Cardiac muscle cell (in vitro differentiated cells and primary cell): ENCODE data around the gene ADAP1. TPM values are rescaled to one million over a fixed set of nuclear protein-coding genes. Genes with fewer than 3 reads are reported as not detected.

Experiments used
- DNase-seq, 2 donors: peaks; one replicate each; pipeline versions ENCODE4 v3.0.0 to v3.0.0-alpha.2; 2010 to 2017; ENCODE audit warnings: low read depth in 1 of 2, low spot score in 1 of 2
- H3K27ac ChIP-seq: fragments of 200-600 bp; sonication (generic); 2 replicates; pipeline ENCODE4 v1.5.1; 2016
- H3K27me3 ChIP-seq: fragments of 200-600 bp; sonication (generic); 2 replicates; pipeline ENCODE4 v1.6.0; 2016; ENCODE audit warnings: control low read depth
- H3K36me3 ChIP-seq: fragments of 200-600 bp; sonication (generic); 2 replicates; pipeline ENCODE4 v1.5.1; 2016; ENCODE audit warnings: control low read depth
- H3K4me1 ChIP-seq: fragments of 200-600 bp; sonication (generic); 2 replicates; pipeline ENCODE4 v1.8.1; 2017; ENCODE audit warnings: low read depth, mild to moderate bottlenecking, mixed run types
- H3K4me3 ChIP-seq: fragments of 200-600 bp; sonication (generic); 2 replicates; pipeline ENCODE4 v1.5.1; 2016; ENCODE audit warnings: mild to moderate bottlenecking
- H3K9me3 ChIP-seq: fragments of 200-600 bp; sonication (generic); 2 replicates; pipeline ENCODE4 v1.5.1; 2017; ENCODE audit warnings: low read depth, mild to moderate bottlenecking, control low read depth
- CTCF ChIP-seq: IDR thresholded peaks from 2 replicates; pipeline ENCODE4 v1.5.1; 2012; ENCODE audit warnings: low read depth, mild to moderate bottlenecking, low read length
- polyA plus RNA-seq: library from polyadenylated mRNA; unstranded; fragments of >200 nt; fragmentation: Nextera tagmentation; extraction: Ambion mirVana; gene quantifications from 2 replicates; pipeline ENCODE4 v1.2.1, GENCODE V29; 2016
- total RNA-seq: library from RNA; depleted of rRNA; stranded (reverse); fragments of >200 nt; gene quantifications from 2 replicates; pipeline ENCODE4 v1.2.3, GENCODE V29; 2016

ADAP1 gene
- total and polyA plus RNA-seq, 2 experiments from 2014 or later: 12.0 to 14.4 TPM

- H3K27me3 ChIP-seq: no peaks in the 10 kb centered on the region
- no peak for TF ChIP-seq CTCF
- no peak overlapping the region for H3K4me3 ChIP-seq
- H3K9me3 ChIP-seq: no peaks in the 10 kb centered on the region
- H3K36me3 ChIP-seq: peaks cover 12% of the 10 kb centered on the region
- H3K4me1 ChIP-seq: no peaks in the 10 kb centered on the region
- H3K27ac ChIP-seq: no peak overlapping the region
- no peak for DNase-seq
Measured at GRCh38 chr7:897086-897485, 57.4 kb downstream of the ADAP1 start.

GRCh38 chr7:896346-897075 lies 58.0 kb downstream of the ADAP1 start:
- no peaks in the 10 kb centered on the region for H3K9me3 ChIP-seq
- no peaks in the 10 kb centered on the region for H3K27me3 ChIP-seq
- no peak for TF ChIP-seq CTCF
- no peak overlapping the region for H3K4me3 ChIP-seq
- no peaks in the 10 kb centered on the region for H3K4me1 ChIP-seq
- H3K36me3 ChIP-seq: peaks cover 12% of the 10 kb centered on the region
- no peak for DNase-seq
- no peak overlapping the region for H3K27ac ChIP-seq

- Histone ChIP-seq H3K4me1 (no peaks in the 10 kb centered on the region), H3K27ac (no peak overlapping the region), H3K4me3 (no peak overlapping the region), H3K27me3 (no peaks in the 10 kb centered on the region), H3K9me3 (no peaks in the 10 kb centered on the region), H3K36me3 (peaks cover 17% of the 10 kb centered on the region)
- DNase-seq: no peak
- TF ChIP-seq CTCF: no peak
Measured at GRCh38 chr7:895451-896052, 58.9 kb downstream of the ADAP1 start.

- H3K27me3 ChIP-seq: no peaks in the 10 kb centered on the region
- no peak overlapping the region for H3K27ac ChIP-seq
- H3K4me1 ChIP-seq: no peaks in the 10 kb centered on the region
- no peak for TF ChIP-seq CTCF
- peaks cover 17% of the 10 kb centered on the region for H3K36me3 ChIP-seq
- H3K9me3 ChIP-seq: no peaks in the 10 kb centered on the region
- H3K4me3 ChIP-seq: no peak overlapping the region
- DNase-seq: no peak
Measured at GRCh38 chr7:894927-895450, 59.5 kb downstream of the ADAP1 start.

- H3K27me3 ChIP-seq: no peaks in the 10 kb centered on the region
- H3K4me3 ChIP-seq: no peak overlapping the region
- no peak for TF ChIP-seq CTCF
- no peaks in the 10 kb centered on the region for H3K9me3 ChIP-seq
- H3K4me1 ChIP-seq: no peaks in the 10 kb centered on the region
- H3K27ac ChIP-seq: no peak overlapping the region
- H3K36me3 ChIP-seq: peaks cover 17% of the 10 kb centered on the region
- DNase-seq: no peak
Measured at GRCh38 chr7:894164-894867, 60.2 kb downstream of the ADAP1 start.
